Transverse colon (tissue), 4 donors: Measurements from ENCODE around the gene BPIFA1. TPM values are rescaled to one million over a fixed set of nuclear protein-coding genes. Genes with fewer than 3 reads are reported as not detected.

Source experiments
- DNase-seq: peaks from one replicate; pipeline ENCODE4 v3.0.0-alpha.2; 2019
- H3K27ac ChIP-seq, 4 donors: fragments of 200-600 bp; sonication (generic); 2 replicates each; pipeline ENCODE4 v1.5.1; 2016 to 2018; ENCODE audit warnings: inconsistent platforms in 4 of 4
- H3K27me3 ChIP-seq: fragments of 200-600 bp; sonication (generic); 2 replicates; pipeline ENCODE4 v1.5.1; 2017; ENCODE audit warnings: inconsistent platforms
- H3K36me3 ChIP-seq, 4 donors: fragments of 200-600 bp; sonication (generic); 2 replicates each; pipeline ENCODE4 v1.5.1; 2017 to 2019; ENCODE audit warnings: inconsistent platforms in 4 of 4
- H3K4me1 ChIP-seq, 4 donors: fragments of 200-600 bp; sonication (generic); 2 replicates each; pipeline ENCODE4 v1.5.1; 2017 to 2020; ENCODE audit warnings: inconsistent platforms in 4 of 4
- H3K4me3 ChIP-seq, 4 donors: fragments of 200-600 bp; sonication (generic); 1 replicate in 1 of 4; 2 replicates in 3 of 4; pipeline versions ENCODE4 v1.5.1 to v1.6.1; 2017 to 2019; ENCODE audit warnings: inconsistent platforms in 4 of 4
- H3K9me3 ChIP-seq, 2 donors: fragments of 200-600 bp; sonication (generic); 2 replicates each; pipeline ENCODE4 v1.5.1; 2017 to 2019; ENCODE audit warnings: inconsistent platforms in 2 of 2
- EP300 ChIP-seq: sonication (generic); formaldehyde crosslinking; IDR thresholded peaks from one replicate; pipeline ENCODE4 v1.6.1; 2017; ENCODE audit warnings: antibody characterized with exemption, low read depth
- POLR2A ChIP-seq: fragments of 450-650 bp; IDR thresholded peaks from one replicate; pipeline ENCODE4 v1.6.1; 2016; ENCODE audit warnings: antibody characterized with exemption, mild to moderate bottlenecking, moderate library complexity
- POLR2AphosphoS5 ChIP-seq, 3 donors: sonication (generic); formaldehyde crosslinking; IDR thresholded peaks; one replicate each; pipeline ENCODE4 v1.6.1; 2016; ENCODE audit warnings: antibody characterized with exemption in 3 of 3
- WGBS, 2 donors: methylation state at CpG; one replicate each; pipeline ENCODE4 v1.1.5; 2018; ENCODE audit warnings: low coverage in 1 of 2; 5-methylcytosine and 5-hydroxymethylcytosine counted together
- in situ Hi-C, 4 donors: fragments of 200-750 bp; cut with MboI; loops; one replicate each; pipeline versions ENCODE4 v1.15.0 to v1.15.1; 2017; ENCODE audit warnings: low sequenced_read_pairs in 3 of 4, low pct_ligation_motif_present in 1 of 4, low pct_unique_long_range_greater_than_20kb in 1 of 4
- intact Hi-C: fragments of 100-400 bp; cut with DNase I; formaldehyde crosslinking; loops from one replicate; pipeline ENCODE4 v1.15.1; 2023; ENCODE audit warnings: low total_unique reads
- total RNA-seq, 4 donors: library from RNA; depleted of rRNA; stranded (reverse); fragments of >200 nt; gene quantifications; one replicate each; pipeline ENCODE4 v1.1.0, GENCODE V29; 2016
- TF ChIP-seq, protein P1 (sequence below), 5 experiments: fragments of 200-600 bp in 3 of 5; fragments of 450-650 bp in 2 of 5; sonication (generic) in 3 of 5; IDR thresholded peaks; 1 replicate in 2 of 5; 2 replicates in 3 of 5; pipeline ENCODE4 v1.5.1; 2016 to 2017; ENCODE audit warnings: antibody characterized with exemption in 5 of 5, inconsistent platforms in 3 of 5, mild to moderate bottlenecking in 2 of 5, moderate library complexity in 1 of 5

BPIFA1 gene
- total RNA-seq, 4 donors from 2014 or later: not detected

DNA sequence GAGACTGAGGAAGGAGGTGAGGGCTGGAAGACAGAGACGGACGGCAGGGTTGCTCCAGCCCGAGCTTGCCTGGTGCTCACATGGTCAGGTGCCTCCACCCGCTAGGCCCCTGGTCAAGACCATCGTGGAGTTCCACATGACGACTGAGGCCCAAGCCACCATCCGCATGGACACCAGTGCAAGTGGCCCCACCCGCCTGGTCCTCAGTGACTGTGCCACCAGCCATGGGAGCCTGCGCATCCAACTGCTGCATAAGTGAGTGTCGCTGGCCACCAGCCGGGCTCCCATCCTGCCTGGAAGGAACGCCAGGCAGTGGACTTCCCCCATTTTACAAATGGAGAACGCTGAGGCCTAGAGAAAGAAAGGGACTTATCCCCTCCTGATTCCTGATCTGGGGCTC, 55.1 kb downstream of the BPIFA1 start:
- peaks cover 24% of the 10 kb centered on the region for H3K27me3 ChIP-seq
- in situ Hi-C loops (loop anchor here in 2 of 4 donors (10.0 kb wide), 2 partner anchors 386 to 396 kb away; no protein-coding TSS in a partner anchor), intact Hi-C loops (loop anchor here (5.0 kb wide), 1 partner anchor 384 kb away; no protein-coding TSS in a partner anchor)
- no peaks in the 10 kb centered on the region for H3K36me3 ChIP-seq
- H3K27ac ChIP-seq: no peak overlapping the region
- H3K4me3 ChIP-seq: no peak overlapping the region
- DNase-seq: no peak
- no peaks in the 10 kb centered on the region for H3K4me1 ChIP-seq
- TF ChIP-seq POLR2AphosphoS5 (IDR thresholded peaks at IDR 0.05): no peak
- TF ChIP-seq, protein P1, sequence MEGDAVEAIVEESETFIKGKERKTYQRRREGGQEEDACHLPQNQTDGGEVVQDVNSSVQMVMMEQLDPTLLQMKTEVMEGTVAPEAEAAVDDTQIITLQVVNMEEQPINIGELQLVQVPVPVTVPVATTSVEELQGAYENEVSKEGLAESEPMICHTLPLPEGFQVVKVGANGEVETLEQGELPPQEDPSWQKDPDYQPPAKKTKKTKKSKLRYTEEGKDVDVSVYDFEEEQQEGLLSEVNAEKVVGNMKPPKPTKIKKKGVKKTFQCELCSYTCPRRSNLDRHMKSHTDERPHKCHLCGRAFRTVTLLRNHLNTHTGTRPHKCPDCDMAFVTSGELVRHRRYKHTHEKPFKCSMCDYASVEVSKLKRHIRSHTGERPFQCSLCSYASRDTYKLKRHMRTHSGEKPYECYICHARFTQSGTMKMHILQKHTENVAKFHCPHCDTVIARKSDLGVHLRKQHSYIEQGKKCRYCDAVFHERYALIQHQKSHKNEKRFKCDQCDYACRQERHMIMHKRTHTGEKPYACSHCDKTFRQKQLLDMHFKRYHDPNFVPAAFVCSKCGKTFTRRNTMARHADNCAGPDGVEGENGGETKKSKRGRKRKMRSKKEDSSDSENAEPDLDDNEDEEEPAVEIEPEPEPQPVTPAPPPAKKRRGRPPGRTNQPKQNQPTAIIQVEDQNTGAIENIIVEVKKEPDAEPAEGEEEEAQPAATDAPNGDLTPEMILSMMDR (IDR thresholded peaks at IDR 0.05): no peak
- no peak for TF ChIP-seq POLR2A
- no peak for TF ChIP-seq EP300
- no peaks in the 10 kb centered on the region for H3K9me3 ChIP-seq
- WGBS, 2 donors: 93% methylated on average over 13 of the region's 13 CpGs; no CpG with 5 or more reads in 1 of the 2 donors

DNA sequence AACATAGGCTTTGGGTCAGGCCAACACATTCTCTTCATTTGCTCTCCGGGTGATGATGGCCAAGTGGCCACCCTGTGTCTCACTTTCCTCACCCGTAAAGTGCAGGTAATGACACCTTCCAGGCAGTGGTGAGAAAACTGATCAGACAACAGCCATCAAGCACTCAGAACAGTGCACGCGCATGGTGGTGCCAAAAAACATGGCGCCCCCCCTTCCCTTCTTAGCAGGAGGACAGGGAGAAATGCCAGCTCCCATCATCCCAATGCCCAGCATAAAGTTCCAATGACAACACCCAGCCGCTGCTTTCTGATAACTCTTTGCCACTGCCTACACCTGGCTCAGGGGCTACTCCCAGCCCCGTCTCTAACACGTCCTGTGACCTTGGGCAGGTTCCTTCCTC, 55.6 kb downstream of the BPIFA1 start:
- in situ Hi-C loops: loop anchor here in 2 of 4 donors (10.0 kb wide), 2 partner anchors 387 to 397 kb away; no protein-coding TSS in a partner anchor
- 78% methylated on average over 8 of the region's 8 CpGs; no CpG with 5 or more reads in 1 of the 2 donors for WGBS, 2 donors

DNA sequence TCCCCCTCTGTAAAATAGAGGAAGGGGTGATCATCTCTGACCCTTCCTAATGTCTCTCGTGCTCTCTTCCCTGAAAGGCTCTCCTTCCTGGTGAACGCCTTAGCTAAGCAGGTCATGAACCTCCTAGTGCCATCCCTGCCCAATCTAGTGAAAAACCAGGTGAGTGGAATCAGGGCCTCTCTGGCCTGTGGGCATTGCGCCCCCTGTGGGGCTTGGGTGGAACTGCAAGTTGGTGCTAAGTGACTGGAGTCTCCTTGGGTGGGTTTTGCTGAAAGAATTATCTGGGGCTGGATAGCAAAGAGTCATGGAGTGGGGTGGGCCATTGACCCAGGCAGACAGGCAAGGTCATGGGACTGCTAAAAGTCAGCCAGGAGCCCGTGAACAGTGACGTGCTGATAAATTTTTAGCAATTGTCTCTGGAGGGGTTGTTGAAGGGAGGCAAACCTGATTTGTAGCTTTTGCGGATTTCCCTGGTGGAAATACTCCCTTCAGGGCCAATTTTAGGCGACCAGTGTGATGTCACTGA, 56.1 kb downstream of the BPIFA1 start:
- Histone ChIP-seq H3K36me3 (no peaks in the 10 kb centered on the region), H3K27ac (no peak overlapping the region), H3K9me3 (no peaks in the 10 kb centered on the region), H3K4me1 (no peaks in the 10 kb centered on the region), H3K27me3 (peaks cover 24% of the 10 kb centered on the region), H3K4me3 (no peak overlapping the region)
- no peak for TF ChIP-seq POLR2AphosphoS5 (IDR thresholded peaks at IDR 0.05)
- TF ChIP-seq EP300: no peak
- TF ChIP-seq, protein P1 (IDR thresholded peaks at IDR 0.05): peak; percentile 50 to 82 (median 79)
- TF ChIP-seq POLR2A: no peak
- in situ Hi-C loops (loop anchor here in 2 of 4 donors (10.0 kb wide), 2 partner anchors 387 to 397 kb away; no protein-coding TSS in a partner anchor), intact Hi-C loops (loop anchor here (5.0 kb wide), 1 partner anchor 385 kb away; no protein-coding TSS in a partner anchor)
- 26 to 33% methylated on average over 1 to 7 of the region's 7 CpGs for WGBS, 2 donors
- DNase-seq: peak; percentile 33

More for the DNA sequence above, 55.6 kb downstream of the BPIFA1 start:
- no peak for DNase-seq
- intact Hi-C loops: loop anchor here (5.0 kb wide), 1 partner anchor 384 kb away; no protein-coding TSS in a partner anchor
- TF ChIP-seq, protein P1 (IDR thresholded peaks at IDR 0.05): no peak
- no peak for TF ChIP-seq POLR2AphosphoS5 (IDR thresholded peaks at IDR 0.05)
- TF ChIP-seq POLR2A: no peak
- TF ChIP-seq EP300: no peak
- Histone ChIP-seq H3K27ac (no peak overlapping the region), H3K36me3 (no peaks in the 10 kb centered on the region), H3K9me3 (no peaks in the 10 kb centered on the region), H3K4me3 (no peak overlapping the region), H3K4me1 (no peaks in the 10 kb centered on the region), H3K27me3 (peaks cover 24% of the 10 kb centered on the region)

Other genes with a start within 250 kb of the BPIFA1 start
- not detected for gene SUN5, start 231.6 kb upstream of the BPIFA1 start, total RNA-seq
- gene BPIFB2, start 228.3 kb upstream of the BPIFA1 start, total RNA-seq: not detected
- not detected for gene BPIFB6, start 204.3 kb upstream of the BPIFA1 start, total RNA-seq
- gene BPIFB3, start 182.1 kb upstream of the BPIFA1 start, total RNA-seq: not detected
- not detected for gene BPIFB4, start 156.4 kb upstream of the BPIFA1 start, total RNA-seq
- not detected for gene BPIFA2, start 67.8 kb upstream of the BPIFA1 start, total RNA-seq
- not detected for gene BPIFA3, start 18.6 kb upstream of the BPIFA1 start, total RNA-seq
- gene BPIFB1, start 47.2 kb downstream of the BPIFA1 start, total RNA-seq: not detected
- 10 to 100 TPM in 3 of 4 donors, 1 to 10 TPM in 1; 8.6 to 21.3 (median 20.3) TPM for gene CDK5RAP1, start 165.5 kb downstream of the BPIFA1 start, total RNA-seq
- 10 to 100 TPM; 10.3 to 21.7 (median 14.5) TPM for gene SNTA1, start 207.8 kb downstream of the BPIFA1 start, total RNA-seq